ENCODE measurements around the gene RNF166.

The RNF166 gene

DNA sequence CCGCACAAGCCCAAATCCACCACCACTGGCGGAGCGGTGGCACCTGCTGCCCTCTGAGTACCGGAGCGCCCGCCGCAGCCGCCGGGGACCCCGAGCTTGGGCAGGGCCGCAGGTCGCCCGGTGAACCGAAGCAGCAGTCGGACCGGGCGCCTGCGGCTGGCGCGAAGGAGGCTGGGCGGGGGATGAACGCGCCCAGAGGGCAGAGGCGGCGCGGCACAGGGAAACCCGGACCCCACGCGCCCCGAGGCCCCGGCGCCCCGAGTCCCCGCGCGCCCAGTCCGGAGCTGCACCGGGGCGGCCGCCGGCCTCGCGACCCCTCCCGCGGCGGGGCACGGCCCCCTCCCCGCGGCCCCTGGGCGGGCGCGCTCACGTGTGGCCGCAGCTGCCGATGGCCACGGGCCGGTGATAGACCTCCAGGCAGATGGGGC is 393 bp downstream of the RNF166 start:
- DNase-seq, result no peak

DNA sequence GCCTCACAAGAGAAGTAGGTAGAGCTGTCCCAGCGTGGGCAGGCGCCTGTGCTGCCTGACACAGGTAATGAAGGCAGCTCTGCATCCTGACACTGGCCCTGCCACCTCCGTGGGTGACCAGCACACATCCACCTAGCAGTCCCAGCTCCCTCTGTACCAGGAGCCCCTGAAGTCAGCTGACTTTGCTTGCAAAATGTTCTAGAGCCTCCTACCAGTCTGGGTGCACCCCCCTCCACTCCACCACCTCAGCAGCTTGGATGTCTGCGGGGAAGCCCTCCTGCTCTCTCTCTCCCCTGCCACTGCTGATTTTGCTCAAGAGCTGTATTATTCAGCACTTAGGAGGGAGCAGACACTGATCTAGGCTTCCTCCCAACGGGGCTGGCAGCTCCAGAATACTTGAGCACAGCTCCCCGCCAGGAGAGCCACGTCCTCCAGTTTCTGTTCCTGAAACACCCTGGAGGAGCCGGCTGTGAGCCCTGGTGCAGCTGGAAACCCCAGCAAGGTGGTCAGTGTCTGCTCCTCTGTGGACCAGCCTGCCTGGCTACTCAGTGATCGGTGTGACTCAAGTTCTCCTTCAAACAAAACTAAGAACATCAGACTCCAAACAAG is 1.0 kb downstream of the RNF166 start:
- peak; percentile 63 for DNase-seq

DNA sequence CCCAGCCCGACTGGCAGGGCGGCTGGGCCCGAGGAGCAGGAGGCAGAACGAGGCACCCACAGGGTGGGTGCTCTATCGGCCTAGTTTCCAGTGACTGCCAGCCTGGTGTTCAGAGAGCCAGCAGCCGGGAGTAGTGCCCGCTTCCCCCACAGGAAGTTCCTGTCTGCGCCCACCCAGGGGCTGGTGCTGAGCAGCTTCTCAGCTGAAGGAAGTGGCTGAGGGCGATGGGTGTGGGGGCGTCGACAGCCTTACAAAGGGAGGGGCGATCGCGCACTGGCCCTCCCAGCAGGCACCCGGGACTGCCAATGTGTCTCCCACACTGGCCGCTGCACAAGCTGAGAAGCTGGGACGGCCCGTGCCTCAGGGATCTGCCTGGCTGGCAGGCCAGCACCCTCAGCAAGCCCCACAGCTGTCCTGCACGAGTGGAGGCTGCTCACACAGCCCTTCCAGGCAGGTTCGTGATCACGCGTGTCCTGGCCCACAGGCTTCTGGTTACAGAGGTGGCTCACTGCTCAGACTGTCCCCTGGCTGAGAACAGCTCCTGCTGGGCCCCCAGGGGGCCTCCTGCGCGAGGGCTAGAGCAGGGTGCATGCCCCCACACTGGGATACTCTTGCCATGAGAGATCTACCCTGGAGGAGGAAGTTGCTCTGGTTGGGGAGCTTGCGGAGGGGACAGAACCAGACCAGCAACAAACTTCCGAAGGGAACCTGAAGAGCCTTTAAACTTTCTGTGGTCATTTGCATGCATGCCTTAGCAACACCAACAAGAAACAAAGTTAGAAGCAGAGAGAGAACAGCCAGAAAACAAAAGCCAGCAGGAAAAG is 2.5 kb downstream of the RNF166 start:
- peak; percentile 74 for DNase-seq

DNA sequence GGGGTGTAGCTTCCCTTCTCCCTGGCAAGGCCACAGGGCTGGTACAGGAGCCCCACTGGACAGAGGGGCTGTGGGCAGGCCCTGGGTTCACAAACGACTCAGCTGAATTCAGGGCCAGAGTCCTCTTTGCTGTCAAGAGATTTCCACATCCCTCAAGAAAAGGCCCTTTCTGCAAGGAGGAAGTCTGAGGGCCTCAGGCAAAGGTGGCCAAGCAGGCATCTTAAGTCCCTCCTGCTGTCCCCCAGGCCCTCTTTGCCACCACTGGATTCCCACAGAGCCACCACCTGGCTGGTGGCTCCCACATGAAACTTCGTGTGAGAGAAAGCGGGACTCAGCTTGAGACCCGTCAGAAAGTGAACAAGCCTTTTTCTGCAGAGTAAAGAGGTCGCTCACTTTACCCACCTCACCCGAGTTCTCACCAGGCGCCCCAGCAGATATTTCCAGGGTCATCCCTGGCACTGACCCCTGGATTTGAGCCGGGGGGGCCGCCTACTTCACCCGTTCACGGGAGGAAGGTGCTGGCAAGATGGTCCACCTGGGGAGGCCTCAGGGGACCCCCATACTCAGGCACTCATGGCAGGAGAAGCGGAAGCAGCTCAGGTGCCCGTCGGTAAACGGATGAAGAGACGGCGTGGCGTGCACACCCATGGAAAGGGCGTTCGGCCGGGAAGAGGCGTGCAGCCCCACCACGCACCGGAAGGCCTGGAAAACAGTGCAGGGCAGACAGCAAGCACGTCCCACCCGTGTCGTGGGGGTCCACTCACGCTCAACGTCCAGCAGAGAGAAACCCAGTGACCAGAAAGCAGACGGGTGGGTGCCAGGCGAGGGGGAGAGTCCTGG is 3.6 kb downstream of the RNF166 start:
- DNase-seq, result peak; percentile 42

DNA sequence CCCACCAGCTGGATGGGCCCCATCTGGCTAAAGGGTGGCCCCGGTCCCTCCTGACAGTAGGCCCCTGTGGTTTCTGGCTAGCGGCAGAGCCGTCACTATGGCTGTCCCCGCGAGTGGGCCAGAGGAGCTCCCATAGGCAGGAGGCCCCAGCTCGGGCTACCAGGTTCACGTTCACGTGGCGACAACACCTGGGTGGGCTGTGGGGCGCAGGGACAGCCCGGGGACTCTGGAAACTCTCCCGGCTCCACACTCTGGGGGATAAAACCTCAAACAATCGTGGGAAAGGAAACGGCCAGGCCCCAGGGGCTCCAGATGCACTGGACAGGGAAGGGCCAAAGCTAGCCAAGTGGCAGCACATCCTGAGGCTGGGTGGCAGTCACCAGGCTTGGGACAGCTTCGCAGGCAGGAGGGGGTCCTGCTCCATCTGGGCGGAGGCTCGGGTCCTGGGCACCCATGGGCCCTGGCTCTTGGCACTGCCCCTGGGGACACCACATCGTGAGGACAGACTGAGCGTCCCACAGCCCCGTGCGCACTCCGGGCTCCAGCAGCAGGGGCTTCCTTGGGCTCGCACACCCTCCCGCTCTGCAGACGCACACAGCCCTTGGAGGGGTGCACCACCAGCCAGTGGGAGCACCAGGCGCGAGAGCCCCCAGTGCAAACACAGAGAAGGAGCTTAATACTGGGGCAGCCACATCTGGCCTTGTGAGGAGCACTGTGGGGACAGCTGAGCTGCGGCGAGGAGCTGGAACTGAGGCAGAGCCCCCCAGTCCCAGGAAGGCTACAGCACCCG is 4.4 kb downstream of the RNF166 start:
- peak; percentile 45 for DNase-seq

DNA sequence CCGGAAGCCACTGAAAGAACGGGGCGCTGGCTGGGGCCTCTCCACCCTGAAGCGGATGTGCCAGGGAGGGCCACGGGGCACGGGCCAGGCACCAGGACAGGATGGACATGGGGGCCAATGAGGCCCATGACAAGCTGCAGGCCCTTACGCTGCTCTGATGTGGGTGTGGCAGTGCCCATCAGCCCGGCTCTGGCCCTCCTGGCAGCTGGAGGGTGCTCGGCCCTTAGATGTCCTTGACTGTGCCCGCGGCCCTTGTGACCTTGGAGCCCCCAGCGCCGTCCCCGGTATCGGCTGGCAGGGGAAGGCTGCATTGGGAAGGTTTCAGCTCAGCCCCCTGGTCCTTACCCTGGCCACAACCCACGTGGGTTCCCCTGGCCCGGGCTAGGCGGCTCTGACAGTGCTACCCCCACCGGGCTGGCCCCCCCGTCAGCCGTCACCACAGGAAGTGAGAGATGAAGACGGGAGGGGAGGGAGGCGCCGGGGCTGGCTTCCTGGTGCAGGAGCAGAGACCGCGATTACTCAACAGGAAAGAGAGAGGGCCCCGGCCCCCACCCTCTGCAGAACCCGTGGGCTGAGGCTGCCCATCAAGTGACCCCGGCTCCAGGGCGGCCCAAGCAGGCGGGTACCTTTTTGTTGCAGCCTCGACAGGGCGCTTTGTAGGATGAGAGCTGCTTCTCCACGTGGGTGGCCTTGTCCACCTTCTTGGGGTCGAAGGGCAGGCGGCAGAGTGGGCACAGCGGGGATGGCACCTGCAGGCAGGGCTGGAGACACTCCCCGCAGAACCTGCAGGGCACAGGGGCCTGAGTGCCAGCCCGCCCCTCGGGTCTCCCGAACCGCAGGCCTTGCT is 5.3 kb downstream of the RNF166 start:
- peak; percentile 94 for DNase-seq

DNA sequence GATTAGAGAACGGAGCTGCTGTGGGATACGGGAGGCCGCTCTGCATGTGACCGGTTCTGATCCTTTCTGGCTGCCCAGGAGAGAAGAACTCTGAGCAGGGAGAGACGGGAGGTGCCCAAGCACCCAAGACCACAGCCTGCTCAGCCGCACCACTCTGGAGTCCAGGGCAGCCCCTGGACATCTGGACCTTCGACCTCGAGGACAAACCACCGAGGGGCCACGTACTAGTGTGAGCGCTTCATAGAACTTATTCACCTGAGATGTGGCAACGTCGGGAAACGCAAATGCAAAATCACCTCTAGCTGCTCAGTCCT is 5.9 kb downstream of the RNF166 start:
- DNase-seq, result no peak

DNA sequence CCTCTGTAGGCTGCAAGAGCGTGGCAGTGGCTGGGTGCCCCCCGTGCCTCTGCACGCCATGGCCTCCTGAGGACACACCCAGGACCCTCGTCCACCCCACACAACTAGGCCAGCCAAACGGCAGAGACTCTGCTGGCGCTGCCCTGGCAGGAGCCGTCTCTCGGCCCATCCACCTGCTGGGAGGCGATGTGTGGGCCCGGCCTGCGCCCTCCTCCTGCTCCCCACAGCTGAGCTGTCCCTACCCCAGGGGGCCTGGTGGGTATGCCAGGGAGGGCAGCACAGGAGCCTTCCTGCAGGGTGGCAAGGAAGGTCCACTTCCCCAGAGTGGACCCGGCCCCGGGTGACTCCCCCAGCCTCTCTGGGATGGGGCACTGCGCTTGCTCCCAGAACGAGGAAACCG is 7.0 kb downstream of the RNF166 start:
- no peak for DNase-seq

DNA sequence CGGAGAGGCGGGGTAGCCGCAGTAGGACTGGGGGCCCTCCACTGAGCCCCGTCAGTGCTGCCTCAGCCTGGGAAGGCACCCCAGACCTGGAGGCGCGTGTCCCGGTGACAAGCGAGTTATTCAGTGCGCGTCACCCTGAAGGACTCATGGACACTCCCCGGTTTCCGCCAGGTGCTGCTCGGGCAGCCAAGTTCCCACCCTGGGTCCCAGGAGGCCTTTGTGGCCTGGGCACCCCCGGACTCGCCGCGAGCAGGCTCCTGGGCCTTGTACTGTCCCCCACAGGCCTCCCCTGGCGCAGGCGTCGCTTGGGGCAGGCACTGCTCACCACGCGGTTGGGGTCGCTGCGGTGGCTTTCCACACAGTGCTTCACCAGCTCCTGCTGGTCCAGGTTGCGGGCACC is 7.6 kb downstream of the RNF166 start:
- DNase-seq, result no peak

DNA sequence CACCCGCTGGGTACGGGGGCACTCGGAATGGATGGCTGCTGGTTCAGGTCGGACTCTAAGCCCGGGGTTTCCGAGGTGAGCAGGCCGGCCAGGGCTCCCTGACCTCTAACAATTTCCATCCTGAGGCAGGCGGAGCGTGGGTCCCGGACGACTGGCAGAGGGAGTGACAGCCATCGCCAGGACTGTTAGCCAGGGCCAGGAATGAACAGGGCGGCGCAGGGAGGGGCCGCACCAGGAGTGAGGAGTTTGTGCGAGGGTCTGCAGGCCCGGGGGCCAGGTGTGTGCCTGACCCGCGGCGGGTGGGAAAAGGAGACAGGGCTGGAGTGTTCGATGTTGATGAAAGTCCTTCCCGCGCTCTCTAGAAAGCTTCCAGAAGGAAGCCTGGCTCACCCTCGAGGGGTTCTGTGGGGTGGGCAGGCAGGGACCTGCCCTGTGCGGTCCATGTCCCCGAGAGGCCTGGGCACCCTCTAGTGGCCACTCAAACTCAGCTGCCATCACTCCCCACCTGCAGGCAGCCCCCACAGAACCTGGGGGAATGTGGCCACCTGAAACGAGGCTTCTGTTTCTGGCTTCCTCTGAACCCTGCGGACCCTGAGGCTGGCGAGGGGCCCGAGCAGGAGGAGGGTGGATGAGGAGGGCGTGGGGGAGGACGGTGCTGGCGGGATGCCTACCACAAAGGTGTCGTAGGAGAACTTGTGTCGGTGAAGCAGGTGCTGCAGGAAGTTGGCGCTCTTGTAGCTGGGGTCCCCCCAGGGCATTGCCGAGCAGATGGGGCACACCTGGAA is 8.2 kb downstream of the RNF166 start:
- DNase-seq, result peak; percentile 46

DNA sequence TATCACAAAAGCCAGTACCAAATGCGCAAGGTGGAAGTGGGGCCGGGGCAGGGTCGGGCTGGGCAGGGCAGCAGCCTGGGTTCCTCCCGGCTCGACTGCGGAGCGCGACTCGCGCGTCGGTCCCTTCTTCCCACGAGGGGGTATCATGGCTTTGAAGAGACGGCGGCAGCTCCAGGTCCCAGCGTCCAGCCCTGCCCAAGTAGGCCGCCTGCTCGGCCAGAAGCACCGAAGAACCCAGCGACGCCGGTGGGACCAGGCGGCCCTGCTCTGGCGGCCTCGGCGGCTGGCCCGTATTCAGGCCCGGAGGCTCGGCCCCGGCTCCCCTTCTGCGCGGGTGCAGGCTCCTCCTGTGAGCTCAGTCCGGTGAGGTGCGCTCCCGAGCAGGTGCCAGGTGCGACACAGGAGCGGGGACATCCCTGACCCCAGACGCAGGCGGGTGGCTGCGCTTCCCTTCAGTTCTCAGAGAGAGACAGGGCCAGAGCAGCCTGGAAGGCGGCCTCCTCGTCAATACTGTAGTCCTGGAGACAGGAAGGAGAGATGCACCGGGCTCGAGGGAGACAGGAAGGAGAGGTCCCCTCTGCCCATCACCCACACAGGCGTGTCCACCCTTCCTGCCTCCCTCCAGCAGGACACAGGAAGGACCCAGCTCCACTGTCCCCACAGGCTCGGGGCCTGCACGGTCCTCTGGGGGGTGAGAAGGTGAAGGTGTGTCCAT is 8.9 kb downstream of the RNF166 start:
- DNase-seq, result no peak

DNA sequence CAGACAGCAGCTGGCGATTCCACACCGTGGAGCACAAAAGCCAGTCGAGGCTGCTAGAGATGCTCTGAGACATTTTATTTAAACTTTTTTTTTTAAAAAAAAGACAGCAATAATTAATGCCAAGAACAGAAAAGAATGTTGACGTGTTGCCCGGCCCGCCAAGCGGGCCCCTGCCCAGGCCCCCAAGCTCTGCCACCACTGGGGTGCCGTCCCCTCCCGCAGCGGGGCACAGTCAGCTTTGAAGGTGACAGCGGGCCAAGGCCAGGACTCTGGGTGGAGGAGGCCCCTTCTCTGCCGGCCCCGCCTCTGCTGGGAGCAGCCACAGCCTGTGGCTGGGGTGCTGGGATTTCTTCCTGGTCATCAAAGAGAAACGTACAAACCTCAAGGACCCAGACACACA is 9.8 kb downstream of the RNF166 start:
- DNase-seq, result no peak

DNA sequence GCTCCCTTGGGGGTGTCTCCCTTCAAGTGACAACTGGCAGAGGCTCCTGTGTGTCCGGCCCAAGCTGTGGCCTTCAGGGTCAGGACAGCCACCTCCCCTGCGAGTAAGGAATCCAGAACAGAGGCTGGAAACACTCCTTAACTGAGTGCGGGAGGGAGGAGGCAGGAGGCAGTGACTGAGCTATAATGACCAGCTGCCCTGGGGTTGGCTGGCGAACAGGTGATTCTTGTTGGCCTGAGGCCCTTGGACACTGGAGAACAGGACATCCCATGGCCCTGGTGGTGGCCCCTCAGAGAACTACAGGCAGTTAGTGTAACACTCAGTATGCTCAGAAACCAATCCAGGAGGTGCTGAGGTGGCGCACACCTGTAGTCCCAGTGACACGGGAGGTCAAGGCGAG is 10.5 kb downstream of the RNF166 start:
- DNase-seq, result no peak

DNA sequence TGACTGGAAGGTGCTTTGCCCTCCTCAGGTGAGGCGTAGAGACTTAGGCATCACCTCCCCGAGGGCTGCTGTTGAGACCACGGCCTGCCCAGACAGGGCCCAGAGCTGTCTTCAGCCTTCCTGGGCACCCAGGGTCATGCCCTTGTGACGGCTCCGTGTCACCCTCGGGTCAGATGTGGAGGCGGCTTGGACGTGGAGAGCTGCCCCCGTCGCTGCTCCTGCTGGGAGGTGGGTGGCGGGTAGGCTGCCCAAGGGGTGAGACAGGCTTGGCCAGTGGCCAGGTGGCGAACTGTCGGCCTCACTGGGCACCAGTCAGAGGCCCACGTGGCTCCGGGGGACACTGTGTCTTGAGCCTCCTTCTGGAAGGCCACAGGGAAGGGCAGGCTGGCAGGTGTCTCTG is 11.0 kb downstream of the RNF166 start:
- DNase-seq, result no peak

DNA sequence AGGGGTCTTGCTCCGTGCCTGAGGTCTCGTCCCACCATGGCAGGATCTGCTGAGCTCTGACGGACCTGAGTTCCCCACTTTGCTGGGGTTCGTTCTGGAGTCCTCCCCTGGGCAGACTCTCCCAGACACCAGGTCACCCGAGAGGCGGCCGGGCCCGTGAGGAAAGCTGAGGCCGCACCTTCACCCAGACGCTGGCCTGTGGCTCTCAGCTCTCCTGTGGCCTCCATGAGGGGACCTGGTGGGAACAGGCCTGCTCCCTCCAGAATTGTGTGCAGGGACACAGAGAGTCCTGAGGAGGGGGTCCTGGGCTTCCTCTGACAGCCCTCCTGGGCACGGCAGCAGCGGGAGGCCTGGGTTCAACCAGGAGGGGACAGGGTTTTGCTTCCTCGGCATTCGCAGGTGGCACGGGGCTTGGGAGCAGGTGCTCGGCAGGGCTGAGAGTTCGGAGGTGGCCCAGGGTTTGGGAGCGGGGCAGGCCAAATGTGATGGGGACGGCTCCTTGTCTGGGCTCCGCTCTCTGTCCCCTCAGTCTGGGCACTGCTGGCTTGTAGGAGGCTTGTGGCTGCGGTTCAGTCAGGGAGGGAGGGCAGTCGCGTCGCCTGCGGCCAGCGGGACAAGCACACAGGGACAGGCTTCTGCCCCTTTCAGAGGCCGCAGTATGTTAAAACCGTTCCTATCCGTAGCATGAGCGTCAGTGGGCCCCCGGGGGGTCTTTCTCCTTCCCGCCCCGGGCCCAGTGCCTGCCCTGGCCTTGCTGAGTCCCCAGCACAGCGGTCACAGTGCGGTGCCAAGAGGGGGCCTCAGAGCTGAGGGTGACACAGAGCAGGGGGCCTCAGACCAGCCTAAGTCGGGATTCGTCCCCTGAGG is 11.8 kb downstream of the RNF166 start:
- no peak for DNase-seq

DNA sequence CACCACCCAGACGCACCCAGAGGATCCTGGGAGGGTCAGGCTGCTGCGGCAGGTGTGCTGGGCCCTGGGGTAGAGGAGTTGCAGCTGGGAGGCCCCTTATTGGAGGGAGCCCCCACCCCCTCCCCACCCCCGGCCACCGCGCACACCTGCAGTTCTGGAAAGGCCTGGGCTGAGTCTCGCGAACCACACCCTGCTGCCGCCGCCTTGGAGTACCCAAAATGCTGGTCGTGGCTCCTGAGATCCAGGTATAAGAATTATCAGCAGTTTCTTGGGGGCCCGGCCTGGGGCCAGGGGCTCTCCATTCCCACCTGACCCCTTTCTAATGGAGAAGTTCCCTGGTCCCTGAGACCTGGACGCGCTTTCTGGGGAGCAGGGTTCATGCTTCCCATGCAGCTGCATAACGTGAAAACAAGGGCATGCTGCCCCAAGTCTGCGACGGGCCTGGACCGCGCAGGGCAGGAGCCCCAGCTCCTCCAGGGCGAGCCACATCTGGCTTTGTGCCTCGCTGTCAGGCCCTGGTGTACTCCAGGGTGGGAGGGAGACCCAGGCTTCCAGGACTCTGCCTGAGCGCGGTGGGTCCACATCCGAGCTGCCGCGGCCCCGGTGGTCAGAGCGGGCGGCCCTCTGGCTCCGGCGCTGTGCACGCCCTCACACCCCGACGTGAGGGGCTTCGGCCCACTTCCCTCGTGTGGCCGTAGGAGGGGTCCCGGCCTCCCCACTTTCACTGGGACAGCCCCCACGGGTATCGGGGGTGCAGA is 12.6 kb downstream of the RNF166 start:
- DNase-seq, result no peak

DNA sequence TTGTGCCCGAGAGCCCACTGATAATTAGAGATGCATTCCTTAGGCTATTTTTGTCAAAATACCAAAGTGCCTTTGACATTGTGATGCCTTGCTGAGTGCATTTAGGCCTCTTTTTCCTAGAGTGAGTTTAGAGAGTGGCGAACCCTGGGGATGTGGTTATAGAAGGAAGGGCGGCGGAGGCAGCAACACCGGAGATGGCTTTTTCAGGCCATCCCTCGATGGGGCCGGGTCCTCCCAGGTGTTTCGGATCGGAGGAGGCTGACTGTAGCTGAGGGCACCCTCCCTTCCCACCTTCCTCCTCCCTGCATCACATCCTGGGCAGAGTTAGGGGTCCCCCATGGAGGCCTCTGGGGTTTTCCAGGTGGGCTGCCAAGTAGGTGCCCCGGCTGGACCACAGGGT is 13.3 kb downstream of the RNF166 start:
- no peak for DNase-seq

DNA sequence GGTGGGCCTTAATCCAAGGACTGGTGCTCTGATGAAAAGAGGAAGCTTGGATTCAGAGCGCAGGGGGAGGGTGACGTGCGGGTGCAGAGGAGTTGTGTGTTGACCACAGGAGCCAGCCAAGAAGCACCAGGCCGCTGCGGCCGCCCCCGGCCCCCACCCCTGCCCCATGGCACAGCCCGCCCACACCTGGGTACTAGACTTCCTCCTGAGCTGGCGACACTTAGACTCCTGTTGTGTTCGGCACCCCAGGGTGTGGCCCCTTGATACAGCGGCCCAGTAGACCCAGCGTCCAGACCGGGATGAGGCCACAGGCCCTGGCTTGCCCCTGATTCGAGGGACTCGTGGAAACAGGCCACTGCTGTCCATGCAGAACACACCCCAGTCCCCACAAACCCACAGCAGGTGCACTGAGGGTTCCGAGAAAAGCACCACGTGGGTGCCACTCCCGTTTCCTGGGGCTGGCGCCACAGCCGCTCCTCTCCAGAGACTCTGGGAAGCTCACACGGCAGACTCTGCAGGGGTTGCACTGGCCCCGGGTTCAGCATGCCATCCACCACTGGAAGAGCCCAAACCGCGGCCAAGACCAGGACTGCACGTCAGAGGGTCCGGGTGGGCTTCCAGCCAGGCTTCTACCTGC is 14.2 kb downstream of the RNF166 start:
- peak; percentile 53 for DNase-seq
